Measurements from ENCODE around the gene ERGIC1.
"Not testable (repeated sequence)": the region's sequence is repeated elsewhere in the genome, so short reads cannot be mapped to it uniquely, and the experiment has no call there.

The ERGIC1 gene

GRCh38 chr5:172830876-172831662, 3.0 kb upstream of the ERGIC1 start:
- DNase-seq: peak; percentile 69

GRCh38 chr5:172832383-172833315, 1.4 kb upstream of the ERGIC1 start:
- no peak for DNase-seq

- DNase-seq: no peak
Observed at GRCh38 chr5:172833372-172833685, 722 bp upstream of the ERGIC1 start.

DNA sequence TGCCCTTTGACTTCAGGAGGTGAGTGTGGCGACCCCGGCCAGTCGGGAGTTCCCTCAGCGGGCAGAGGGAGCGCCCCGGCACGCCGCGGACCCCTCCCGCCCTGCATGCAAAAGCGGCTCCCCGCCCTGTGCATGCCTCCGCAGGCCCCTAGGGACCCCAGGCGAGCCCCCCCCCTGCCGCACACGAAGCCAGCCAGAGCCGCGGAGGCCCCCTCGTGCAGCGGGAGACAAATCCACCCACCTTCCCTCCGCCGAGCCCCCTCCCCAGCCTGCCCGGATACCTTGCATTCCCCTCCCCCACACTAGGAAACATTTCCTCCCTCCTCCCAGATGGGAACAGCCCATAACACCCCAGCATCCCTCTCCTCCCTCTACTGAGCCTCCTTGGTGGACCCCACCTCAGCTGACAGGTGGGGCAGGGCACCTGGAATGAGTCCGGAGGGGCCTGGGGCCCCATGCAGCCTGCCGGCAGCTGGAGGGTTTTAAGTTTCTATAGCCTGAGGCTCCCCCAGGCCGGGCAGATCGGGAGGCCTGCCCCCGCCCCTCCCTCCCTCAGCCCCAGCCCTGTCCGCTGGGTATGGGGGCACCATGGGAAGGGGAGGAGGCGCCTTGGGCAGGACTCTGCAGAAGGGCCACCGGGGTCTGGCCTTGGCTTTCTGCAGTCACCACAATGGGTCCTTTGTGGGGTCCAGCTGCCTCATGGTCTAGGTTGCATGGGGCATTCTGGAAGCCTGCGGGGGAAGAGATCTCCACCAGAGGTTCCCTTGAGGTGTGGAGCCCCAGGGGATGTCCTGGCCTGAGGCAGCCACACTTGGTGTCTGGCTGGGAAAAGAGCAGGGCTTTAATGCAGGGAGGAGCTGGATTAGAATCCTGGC, 601 bp downstream of the ERGIC1 start:
- no peak for DNase-seq

DNA sequence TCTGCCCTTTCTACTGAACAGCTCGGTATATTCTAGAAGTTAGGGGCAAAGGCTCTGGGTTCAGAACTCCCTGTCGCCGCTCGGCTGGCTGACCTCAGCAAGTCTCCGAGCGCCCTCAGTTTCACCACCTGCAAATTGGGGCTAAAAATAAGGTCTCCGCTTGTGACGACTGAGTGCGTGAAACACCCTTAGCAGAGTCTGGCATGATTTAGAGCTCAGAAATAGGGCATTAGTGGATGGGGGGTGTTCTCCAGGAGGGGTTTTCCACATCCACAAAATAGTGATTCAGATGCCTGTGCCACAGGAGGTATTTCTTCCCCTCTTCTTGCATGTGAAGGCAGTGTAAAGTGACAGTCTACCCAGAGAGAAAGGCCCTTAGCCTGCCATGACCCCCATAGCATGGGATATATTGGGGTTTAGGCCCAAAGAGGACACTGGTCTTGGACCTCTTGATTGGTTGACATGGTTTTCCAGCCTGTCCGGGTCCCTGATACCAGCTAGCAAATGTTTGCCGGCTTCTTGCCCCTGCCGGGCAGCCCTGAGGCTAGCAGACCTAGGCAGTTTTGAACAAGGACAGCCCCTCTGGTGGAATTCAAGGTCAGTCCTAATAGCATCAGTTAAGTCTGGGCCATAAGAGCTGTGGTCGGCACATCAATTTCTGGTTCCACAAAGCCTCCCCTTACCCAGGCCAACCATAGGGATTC, 1.4 kb downstream of the ERGIC1 start:
- no peak for DNase-seq

DNA sequence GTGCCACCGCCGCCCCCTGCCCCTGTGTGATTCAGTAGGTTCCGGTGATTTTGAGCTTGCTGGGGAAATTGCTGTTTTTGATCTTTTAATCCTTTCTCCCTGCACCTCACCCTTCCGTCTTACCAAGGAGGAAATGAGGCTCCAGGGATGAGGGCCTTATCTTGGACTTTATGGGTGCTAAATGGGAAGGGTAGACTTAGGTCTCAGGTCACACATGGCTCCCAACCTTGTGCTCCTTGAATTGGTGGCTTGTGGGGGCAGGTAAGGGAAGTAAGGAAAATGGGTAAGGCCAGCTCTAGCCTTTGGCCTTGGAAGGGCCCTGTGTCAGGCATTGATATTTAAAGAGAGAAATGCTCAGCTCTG, 1.9 kb downstream of the ERGIC1 start:
- no peak for DNase-seq

- DNase-seq: no peak
Observed at GRCh38 chr5:172837640-172838039, 3.6 kb downstream of the ERGIC1 start.

DNA sequence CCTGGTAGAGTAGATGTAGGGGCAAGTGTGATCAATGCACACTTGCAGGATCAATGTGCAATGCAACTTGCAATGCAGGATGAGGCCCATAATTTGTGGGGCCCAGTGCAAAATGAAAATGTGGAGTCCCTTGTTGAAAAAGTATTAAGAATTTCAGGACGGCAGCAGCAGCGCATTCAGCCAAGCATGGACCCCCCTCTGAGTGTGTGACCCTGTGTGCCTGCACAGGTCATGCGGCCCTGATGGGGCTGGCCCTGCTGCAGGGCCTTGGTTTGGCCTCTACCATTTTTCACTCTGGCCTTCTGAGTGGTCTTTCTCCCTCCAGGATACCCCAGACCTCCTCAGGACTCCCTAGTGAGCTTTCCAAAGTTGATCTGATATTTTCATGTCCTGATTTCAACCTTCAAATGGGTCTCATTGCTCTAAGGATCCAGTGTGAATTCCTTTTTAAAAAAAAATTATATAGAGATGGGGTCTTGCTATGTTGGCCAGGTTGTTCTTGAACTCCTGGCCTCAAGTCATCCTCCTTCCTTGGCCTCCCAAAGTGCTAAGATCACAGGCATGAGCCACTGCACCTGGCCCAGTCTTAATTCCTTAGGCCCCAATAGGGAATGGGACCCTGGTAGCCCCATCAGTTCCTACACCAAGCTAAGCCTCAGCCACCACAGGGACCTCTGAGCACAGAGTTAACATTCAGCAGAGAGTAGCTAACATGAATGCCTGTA, 4.3 kb downstream of the ERGIC1 start:
- no peak for DNase-seq

GRCh38 chr5:172839669-172840431, 5.8 kb downstream of the ERGIC1 start:
- DNase-seq: peak; percentile 44

DNA sequence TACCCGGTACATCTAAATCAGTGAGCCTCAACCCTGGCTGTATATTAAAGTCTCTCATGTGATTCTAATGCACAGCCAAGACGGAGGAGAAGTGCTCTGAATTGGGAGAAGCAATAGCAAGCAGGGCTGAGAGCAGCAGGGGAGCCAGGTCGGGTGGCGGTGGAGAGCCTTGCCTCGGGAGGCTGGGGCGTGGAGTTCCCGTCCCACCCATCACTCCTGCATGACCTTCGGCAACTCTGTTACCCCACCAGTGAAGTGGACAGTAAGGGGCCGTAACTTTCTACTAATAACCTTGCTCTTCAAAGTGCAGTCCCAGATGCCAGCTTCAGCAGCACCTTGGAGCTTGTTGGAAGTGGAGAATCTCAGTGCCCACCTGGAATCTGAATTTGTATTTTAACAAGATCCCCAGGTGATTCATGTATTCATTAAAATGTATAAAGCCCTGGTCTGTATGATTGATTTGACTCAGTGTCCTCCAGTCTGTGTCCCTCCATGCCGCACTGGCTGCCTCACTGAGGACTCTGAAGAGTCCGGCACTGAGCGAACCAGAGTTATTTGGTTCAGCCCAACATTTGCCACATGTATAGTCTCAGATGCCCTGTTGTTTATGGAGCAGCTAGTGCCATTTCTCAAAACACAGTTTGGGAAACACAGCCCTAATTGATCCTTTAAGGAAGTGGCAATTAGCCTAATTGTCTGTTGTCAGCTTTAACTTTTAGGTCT, 6.5 kb downstream of the ERGIC1 start:
- no peak for DNase-seq

- DNase-seq: peak; percentile 72
Observed at GRCh38 chr5:172841256-172841655, 7.2 kb downstream of the ERGIC1 start.

DNA sequence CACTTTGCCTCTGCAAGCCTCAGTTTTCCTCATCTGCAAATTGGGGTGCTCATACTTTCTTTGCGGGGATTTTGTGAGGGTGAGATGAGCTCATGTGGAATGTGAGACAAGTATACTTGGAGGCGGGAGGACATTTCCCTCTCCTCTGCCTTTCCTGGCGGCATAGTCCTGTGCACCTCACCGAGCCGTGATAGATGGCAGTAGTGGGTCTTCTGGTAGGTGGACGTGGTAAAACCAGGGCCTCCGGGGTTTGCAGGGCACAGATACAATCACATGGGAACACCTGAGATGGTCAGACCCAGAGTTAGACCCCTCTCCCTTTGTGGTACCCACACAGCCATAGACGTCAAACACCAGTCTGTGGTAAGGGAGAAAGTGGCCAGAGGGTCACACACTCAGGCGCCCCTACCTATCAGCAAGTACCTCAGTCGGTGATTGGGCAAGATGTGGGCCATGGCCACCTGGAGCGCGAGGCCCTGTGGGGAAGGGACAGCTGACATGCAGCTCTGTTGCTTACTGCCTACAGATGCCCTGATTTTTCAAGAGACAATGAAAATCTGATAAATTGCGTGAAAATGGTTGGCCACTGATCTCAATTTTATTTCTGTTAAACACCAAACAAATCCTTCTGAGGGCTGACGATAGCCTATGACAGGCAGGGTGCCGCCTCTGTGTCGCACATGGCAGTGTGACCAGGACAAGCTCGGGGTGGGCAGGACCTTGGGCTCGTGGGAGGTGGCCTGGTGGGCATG, 9.9 kb downstream of the ERGIC1 start:
- no peak for DNase-seq

GRCh38 chr5:172844577-172844838, 10.5 kb downstream of the ERGIC1 start:
- DNase-seq: no peak

DNA sequence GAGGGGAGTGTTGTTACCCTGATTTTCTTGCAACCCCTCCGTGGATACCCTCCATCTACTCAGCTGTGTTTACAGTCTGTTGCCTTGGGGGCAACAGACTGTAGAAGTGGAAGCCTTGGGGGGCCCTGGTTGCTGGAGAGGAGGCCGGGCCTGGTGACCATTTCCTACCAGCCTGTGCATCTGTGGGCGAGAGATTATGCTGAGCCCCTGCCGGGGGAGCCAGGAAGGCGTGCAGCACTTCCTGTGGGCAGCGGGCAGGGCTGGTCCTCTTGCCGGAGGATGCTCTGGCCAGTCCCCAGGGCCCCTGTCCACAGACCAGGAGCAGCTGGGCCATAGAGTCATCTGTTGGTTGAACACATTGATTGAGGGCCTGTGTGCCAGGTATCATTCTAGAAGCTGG, 11.1 kb downstream of the ERGIC1 start:
- no peak for DNase-seq

DNA sequence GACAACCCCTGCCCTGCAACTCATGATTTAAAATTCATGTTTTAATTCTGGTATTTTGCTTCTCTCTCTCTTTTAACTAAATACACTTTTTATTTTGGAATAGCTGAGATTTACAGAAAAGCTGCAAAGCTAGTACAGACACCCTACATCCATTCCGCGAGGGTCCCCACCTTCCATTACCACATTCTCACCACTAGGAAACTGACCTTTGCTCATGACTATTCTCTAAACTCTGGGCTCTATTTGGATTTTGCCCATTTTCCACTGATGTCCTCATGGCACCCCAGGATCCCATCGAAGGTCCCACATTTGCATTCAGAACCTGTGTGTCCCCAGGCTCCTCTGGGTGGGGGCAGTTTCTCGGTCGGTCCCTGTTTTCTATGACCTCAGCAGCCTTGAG, 11.5 kb downstream of the ERGIC1 start:
- DNase-seq: no peak

DNA sequence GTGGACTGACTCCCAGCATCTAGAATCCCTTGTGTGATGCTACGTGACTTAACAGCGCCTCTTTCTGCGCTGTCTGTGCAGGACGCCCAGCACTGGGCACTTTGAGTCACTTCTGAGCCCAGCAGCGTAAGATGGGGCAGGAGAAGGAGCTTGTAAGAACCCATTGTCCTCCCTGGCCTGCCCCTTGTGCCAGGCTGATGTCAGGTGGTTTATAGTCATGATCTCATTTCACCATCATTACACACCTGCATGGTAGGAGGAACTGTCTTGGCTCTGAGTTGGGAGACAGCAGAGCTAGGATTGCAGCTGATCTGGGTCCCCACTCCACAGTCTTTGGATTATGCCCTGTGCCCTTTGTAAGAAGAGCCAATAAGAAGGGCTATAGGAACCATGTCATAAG, 12.2 kb downstream of the ERGIC1 start:
- DNase-seq: no peak

DNA sequence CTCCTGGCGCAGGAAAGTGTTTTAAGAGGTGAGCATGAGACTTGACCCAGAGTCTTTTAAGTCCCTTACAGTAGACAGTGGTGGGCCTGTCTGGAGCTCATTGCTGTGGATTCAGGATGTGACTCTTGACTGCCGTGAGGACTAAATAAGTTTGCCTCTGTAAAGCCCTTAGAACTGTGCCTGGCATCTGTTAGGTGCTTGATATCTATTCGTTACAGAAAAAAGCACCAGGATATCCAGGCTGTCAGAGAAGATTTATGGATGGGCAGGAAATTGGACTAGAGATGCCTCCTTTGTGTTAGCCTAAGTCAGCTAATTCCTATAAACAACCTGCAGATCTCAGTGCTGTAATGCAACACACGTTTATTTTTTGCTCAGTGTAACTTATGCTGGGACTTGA, 12.6 kb downstream of the ERGIC1 start:
- DNase-seq: peak; percentile 1

DNA sequence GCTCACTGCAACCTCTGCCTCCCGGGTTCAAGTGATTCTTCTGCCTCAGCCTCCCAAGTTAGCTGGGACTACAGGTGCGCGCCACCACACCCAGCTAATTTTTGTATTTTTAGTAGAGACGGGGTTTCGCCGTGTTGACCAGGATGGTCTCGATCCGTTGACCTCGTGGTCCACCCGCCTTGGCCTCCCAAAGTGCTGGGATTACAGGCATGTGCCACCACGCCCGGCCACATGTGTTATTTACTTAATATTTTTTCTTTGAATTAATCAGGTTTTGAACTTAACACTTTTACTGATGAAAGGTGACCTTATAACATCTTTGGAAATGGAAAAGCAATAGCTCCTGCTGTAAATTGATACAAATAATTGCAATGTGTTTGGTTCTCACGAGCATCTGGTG, 13.5 kb downstream of the ERGIC1 start:
- DNase-seq: not testable (repeated sequence)

GRCh38 chr5:172848419-172848818, 14.4 kb downstream of the ERGIC1 start:
- no peak for DNase-seq
